BE2C (cell line): ENCODE results near the gene GPS2.

Source experiments
- DNase-seq: peaks from one replicate; pipeline ENCODE4 v3.0.0-alpha.2; 2020
- H3K27me3 ChIP-seq: fragments of 250-450 bp; sonication (Bioruptor Pico); 2 replicates; pipeline ENCODE4 v1.5.1; 2020; ENCODE audit warnings: mild to moderate bottlenecking
- H3K36me3 ChIP-seq: fragments of 250-450 bp; sonication (Bioruptor Pico); 2 replicates; pipeline ENCODE4 v1.5.1; 2020; ENCODE audit warnings: mild to moderate bottlenecking
- H3K4me1 ChIP-seq: fragments of 250-450 bp; sonication (Bioruptor Pico); 2 replicates; pipeline ENCODE4 v1.5.1; 2020
- H3K4me3 ChIP-seq: 2 replicates; pipeline ENCODE4 v1.5.1; 2011; ENCODE audit warnings: low read depth, low read length
- H3K9me3 ChIP-seq: fragments of 250-450 bp; sonication (Bioruptor Pico); 2 replicates; pipeline ENCODE4 v1.5.1; 2020
- TF ChIP-seq, protein P1 (sequence below): IDR thresholded peaks from 2 replicates; pipeline ENCODE4 v1.5.1; 2012; ENCODE audit warnings: mild to moderate bottlenecking, low read depth, low read length

GPS2 gene

DNA sequence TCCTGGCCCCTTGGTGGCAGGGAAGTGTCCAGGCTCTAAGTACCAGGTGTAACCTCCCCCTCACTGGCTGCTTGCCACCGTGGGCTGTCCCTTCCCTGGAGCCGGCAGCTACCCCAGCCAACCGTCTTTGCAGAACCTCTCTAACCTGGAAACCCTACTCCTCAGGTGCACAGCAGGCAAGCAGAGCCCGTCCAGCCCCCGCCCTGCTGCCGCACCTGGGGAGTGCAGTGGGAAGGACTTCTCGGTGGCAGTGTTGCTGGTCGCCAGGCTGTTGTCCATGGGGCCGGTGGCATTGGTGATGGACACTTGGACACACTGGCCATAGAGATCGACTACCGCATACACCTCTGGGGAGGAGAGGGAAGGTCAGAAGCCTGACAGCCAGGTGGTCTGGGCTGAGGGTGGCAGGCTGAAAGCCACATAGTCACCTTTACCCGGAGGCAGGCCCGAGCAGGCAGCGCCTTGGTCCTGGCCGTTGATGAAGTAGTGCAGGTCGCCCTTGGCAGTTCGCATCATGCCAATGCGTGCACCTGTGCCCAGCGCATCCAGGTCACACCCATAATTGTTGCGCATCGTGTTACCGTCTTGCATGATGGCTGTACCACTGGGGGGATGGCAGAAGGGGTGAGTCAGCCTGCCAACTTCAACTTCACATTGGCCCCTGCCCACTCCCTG, 7.5 kb upstream of the GPS2 start:
- Histone ChIP-seq H3K27me3 (no peaks in the 10 kb centered on the region), H3K4me1 (no peaks in the 10 kb centered on the region), H3K9me3 (no peaks in the 10 kb centered on the region), H3K4me3 (no peak overlapping the region), H3K36me3 (peaks cover 23% of the 10 kb centered on the region)
- no peak for DNase-seq
- TF ChIP-seq, protein P1, sequence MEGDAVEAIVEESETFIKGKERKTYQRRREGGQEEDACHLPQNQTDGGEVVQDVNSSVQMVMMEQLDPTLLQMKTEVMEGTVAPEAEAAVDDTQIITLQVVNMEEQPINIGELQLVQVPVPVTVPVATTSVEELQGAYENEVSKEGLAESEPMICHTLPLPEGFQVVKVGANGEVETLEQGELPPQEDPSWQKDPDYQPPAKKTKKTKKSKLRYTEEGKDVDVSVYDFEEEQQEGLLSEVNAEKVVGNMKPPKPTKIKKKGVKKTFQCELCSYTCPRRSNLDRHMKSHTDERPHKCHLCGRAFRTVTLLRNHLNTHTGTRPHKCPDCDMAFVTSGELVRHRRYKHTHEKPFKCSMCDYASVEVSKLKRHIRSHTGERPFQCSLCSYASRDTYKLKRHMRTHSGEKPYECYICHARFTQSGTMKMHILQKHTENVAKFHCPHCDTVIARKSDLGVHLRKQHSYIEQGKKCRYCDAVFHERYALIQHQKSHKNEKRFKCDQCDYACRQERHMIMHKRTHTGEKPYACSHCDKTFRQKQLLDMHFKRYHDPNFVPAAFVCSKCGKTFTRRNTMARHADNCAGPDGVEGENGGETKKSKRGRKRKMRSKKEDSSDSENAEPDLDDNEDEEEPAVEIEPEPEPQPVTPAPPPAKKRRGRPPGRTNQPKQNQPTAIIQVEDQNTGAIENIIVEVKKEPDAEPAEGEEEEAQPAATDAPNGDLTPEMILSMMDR: no peak

DNA sequence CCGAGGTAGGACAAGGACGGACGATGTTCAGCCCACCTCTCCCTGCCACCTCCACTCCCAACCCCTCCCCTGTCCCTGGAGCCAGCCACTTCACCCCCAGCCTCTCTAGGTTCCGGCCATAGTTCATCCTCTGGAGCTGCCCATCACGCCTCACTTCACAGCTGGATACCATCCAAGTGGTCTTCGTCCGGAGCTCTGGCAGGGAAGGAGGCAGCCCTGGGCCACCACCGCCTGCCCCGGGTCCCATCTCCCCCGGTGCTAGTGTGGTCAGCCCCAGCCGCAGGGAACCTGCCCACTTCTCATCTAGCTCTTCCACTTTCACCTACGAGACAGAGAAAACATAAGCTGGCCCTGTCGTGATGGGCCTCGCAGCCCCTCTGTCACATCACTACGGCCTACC, 6.3 kb upstream of the GPS2 start:
- peaks cover 26% of the 10 kb centered on the region for H3K36me3 ChIP-seq
- H3K27me3 ChIP-seq: no peaks in the 10 kb centered on the region
- TF ChIP-seq, protein P1: no peak
- H3K9me3 ChIP-seq: no peaks in the 10 kb centered on the region
- H3K4me1 ChIP-seq: no peaks in the 10 kb centered on the region
- no peak overlapping the region for H3K4me3 ChIP-seq
- no peak for DNase-seq

DNA sequence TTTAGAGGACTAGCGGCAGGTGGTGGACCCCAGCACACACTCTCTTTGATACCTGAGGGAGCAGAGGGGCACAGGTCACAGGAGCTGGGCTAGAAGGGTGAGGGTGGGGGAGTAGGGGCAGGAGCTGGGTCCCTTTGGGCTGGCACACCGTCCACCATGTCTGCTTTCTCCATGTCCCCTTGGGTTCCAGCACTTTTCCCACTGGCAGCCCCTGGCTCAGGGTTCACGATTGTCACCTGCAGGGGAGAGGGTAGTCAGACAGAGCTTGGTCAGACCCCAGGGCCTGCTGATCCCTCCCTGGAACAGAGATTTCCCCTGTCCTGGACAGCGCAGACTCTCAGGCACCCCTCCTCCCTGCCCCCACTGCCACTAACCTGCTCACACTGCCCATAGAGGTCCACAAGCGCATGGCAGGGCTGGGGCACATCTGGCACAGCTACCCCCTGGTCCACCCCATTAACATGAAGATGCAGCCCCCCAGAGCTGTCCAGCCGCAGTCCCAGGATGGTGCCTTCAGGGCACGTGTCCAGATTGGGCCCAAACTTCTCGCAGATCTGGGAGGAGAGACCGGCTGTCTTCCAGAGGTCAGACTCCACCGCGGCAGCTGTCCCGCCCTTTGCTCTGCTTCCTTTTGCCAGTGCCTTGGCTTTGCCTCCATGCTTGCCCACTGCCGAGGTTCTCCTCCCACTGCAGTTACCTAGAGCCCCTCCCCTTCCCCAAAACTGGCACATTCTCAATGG, 3.1 kb upstream of the GPS2 start:
- no peaks in the 10 kb centered on the region for H3K4me1 ChIP-seq
- no peaks in the 10 kb centered on the region for H3K9me3 ChIP-seq
- DNase-seq: no peak
- H3K27me3 ChIP-seq: no peaks in the 10 kb centered on the region
- TF ChIP-seq, protein P1: no peak
- H3K36me3 ChIP-seq: peaks cover 19% of the 10 kb centered on the region
- H3K4me3 ChIP-seq: no peak overlapping the region

DNA sequence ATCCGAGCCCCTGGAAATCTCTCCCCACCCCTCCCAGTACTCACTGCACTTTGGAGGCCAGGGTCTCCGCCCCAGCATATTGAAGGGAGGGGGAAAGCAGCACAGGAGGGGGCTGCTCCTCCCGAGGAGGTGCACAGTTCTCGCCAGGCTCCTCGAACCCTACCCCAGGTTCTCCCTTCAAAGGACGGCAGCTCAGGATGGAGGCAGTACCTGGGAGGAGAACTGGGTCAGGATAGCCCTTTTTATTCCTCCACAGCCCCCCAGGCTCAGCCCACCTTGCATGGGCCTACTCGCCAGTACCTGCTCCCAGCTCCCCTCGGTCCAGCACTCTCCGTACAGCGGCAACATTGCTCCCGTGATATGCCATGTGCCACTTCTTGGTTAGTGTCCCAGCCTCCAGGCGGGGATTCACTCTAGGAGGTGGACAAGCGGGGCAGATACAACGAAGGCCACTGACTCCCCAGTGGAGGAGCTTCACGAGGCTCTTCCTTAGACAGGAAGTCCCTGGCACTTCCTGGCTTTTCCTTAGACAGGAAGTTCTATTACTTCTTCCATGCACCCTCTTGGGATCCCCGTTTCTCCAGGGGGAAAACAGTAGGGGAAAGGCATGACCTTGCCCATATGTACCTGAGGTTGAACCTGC, 2.1 kb upstream of the GPS2 start:
- no peaks in the 10 kb centered on the region for H3K9me3 ChIP-seq
- DNase-seq: no peak
- no peak overlapping the region for H3K4me3 ChIP-seq
- H3K27me3 ChIP-seq: no peaks in the 10 kb centered on the region
- no peaks in the 10 kb centered on the region for H3K4me1 ChIP-seq
- H3K36me3 ChIP-seq: peaks cover 21% of the 10 kb centered on the region
- TF ChIP-seq, protein P1: no peak

DNA sequence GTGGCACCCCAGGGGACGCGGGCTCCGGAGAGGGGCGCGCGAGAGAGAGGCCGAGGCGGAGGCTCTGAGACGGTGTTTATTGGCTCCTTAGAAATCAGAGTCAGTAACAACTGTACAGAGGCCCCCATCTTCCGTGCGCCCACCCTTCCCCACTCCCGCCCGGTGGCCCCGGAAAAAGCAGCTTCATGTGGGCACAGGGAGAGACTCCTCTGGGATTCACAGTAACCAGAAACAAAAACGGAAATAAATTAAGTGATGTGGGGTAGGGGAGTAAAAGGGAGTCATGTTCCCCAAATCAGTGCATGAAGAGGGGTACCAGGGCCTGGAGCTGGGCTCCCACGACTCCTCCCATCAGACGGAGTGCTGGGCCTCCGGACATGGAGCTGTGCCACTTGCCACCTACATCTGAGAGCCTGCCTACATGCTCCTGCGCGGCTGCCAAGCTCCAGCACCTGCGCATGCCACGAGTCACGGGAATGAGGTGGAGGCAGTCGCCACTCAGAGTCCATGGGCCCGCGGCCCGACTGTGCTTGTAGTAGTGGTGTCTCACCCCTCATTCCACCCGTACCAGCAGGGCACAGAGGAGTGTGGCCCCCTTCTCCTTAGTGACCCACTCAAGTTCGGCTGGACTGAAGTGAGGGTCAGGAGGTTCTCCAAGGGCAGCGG, 543 bp upstream of the GPS2 start:
- H3K27me3 ChIP-seq: no peaks in the 10 kb centered on the region
- TF ChIP-seq, protein P1: no peak
- no peaks in the 10 kb centered on the region for H3K9me3 ChIP-seq
- H3K4me1 ChIP-seq: no peaks in the 10 kb centered on the region
- peak overlapping the region; percentile 62 for H3K4me3 ChIP-seq
- peaks cover 26% of the 10 kb centered on the region for H3K36me3 ChIP-seq
- DNase-seq: no peak
